ENCODE results near the gene ACP3. TPM values are rescaled to one million over a fixed set of nuclear protein-coding genes. Genes with fewer than 3 reads are reported as not detected.
"Not testable (repeated sequence)": the region's sequence is repeated elsewhere in the genome, so short reads cannot be mapped to it uniquely, and the experiment has no call there.

ACP3 gene
- total RNA-seq, 2 experiments from 2014 or later: not detected

DNA sequence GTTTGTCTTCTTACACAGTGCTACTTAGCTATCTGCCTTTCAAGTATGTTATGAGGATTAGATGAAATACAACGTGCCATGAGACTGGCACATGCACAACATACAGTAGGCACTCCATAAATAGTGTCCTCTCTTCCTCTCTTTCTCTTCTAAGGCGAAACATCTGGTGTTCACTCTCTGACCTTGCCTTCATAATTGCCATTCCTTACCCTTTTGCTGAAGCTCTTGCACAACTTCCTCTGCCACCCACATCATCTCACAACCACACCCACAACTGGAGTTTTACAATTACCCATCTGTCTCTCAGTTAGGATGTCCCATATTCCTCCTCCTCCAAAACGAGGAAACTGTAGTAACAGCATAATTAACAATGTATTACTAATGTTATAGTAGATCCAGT, 26.4 kb upstream of the ACP3 start:
- H3K27ac Mint-ChIP-seq: no peak overlapping the region

GRCh38 chr3:132292042-132292441, 25.2 kb upstream of the ACP3 start:
- Mint-ChIP-seq H3K36me3 (no peaks in the 10 kb centered on the region), H3K4me3 (no peak overlapping the region), H3K9me3 (peaks cover 3% of the 10 kb centered on the region), H3K27ac (no peak overlapping the region), H3K27me3 (peaks cover 7% of the 10 kb centered on the region), H3K4me1 (ENCODE audit: low read depth) (no peaks in the 10 kb centered on the region)
- POLR2A ChIA-PET: no interaction called here
- intact Hi-C loops (cut with micrococcal nuclease): no loop called here
- DNase-seq: no peak
- CTCF ChIA-PET: no interaction called here

More for the DNA sequence above, 26.4 kb upstream of the ACP3 start:
- Mint-ChIP-seq H3K4me1 (ENCODE audit: low read depth) (no peaks in the 10 kb centered on the region), H3K9me3 (no peaks in the 10 kb centered on the region), H3K27me3 (peaks cover 7% of the 10 kb centered on the region), H3K36me3 (no peaks in the 10 kb centered on the region), H3K4me3 (no peak overlapping the region)
- ChIA-PET POLR2A (no interaction called here), CTCF (no interaction called here)
- no peak for DNase-seq
- intact Hi-C loops (cut with micrococcal nuclease): no loop called here

DNA sequence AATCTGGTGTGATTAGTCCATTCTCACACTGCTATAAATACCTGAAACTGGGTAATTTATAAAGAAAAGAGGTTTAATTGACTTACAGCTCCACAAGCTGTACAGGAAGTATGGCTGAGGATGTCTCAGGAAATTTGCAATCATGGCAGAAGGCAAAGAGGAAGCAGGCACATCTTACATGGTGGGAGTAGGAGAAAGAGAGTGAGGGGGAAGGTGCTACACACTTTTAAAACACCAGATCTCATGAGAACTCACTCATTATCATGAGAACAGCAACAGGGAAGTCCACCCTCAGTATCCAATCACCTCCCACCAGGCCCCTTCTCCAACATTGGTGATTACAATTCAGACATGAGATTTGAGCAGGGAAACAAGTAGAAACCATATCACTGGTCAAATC, 24.0 kb upstream of the ACP3 start:
- ChIA-PET CTCF (no interaction called here), POLR2A (no interaction called here)
- no peaks in the 10 kb centered on the region for H3K36me3 Mint-ChIP-seq
- H3K4me1 Mint-ChIP-seq (ENCODE audit: low read depth): no peaks in the 10 kb centered on the region
- intact Hi-C loops (cut with micrococcal nuclease): no loop called here
- peaks cover 3% of the 10 kb centered on the region for H3K9me3 Mint-ChIP-seq
- no peak overlapping the region for H3K4me3 Mint-ChIP-seq
- H3K27ac Mint-ChIP-seq: no peak overlapping the region
- H3K27me3 Mint-ChIP-seq: peaks cover 1% of the 10 kb centered on the region
- DNase-seq: no peak

DNA sequence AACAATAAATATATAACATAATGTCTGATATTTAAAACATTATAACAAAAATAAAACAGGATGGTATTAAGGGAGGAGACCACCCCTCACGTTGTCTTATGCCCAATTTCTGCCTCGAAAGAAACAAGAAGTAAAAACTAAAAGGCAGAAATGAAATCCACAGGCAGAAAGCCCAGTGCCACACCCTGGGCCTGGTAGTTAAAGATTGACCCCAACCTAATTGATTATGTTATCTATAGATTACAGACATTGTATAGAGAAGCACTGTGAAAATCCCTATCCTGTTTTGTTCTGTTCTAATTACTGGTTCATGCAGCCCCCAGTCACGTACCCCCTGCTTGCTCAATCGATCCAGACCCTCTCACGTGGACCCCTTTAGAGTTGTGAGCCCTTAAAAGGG, 22.3 kb upstream of the ACP3 start:
- H3K27ac Mint-ChIP-seq: no peak overlapping the region
- CTCF ChIA-PET: no interaction called here
- no peak overlapping the region for H3K4me3 Mint-ChIP-seq
- DNase-seq: no peak
- no peaks in the 10 kb centered on the region for H3K4me1 Mint-ChIP-seq (ENCODE audit: low read depth)
- H3K36me3 Mint-ChIP-seq: no peaks in the 10 kb centered on the region
- POLR2A ChIA-PET: no interaction called here
- H3K27me3 Mint-ChIP-seq: no peaks in the 10 kb centered on the region
- peaks cover 3% of the 10 kb centered on the region for H3K9me3 Mint-ChIP-seq
- intact Hi-C loops (cut with micrococcal nuclease): no loop called here

DNA sequence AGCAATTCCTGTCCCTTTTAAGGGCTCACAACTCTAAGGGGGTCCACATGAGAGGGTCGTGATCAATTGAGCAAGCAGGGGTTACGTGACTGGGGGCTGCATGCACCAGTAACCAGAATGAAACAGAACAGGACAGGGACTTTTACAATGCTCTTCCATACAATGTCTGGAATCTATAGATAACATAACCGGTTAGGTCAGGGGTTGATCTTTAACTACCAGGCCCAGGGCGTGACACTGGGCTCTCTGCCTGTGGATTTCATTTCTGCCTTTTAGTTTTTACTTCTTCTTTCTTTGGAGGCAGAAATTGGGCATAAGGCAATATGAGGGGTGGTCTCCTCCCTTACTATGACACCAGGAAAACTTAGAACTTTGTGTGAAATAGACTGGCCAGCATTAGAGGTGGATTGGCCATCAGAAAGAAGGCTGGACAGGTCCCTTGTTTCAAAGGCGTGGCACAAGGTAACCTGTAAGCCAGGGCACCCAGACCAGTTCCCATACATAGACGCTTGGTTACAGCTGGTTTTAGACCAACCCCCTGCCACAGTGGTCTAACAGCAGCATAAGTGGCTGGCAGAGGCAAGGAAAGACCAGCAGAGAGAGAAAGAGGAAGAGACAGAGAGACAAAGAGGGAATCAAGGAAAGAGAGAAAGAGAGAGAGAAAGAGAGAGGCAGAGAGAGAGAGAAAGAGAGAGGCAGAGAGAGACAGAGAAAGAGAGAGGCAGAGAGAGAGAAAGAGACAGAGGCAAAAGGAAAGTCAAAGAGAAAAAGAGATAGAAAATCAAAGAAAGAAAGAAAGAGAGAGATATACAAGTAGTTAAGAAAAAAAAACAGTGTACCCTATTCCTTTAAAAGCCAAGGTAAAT, 13.6 kb upstream of the ACP3 start:
- CTCF ChIA-PET; DNase-seq; H3K9me3 Mint-ChIP-seq; POLR2A ChIA-PET; intact Hi-C loops (cut with micrococcal nuclease); H3K4me1 Mint-ChIP-seq (ENCODE audit: low read depth); H3K4me3 Mint-ChIP-seq; H3K36me3 Mint-ChIP-seq; H3K27me3 Mint-ChIP-seq; H3K27ac Mint-ChIP-seq: not testable (repeated sequence)

- H3K4me1 Mint-ChIP-seq (ENCODE audit: low read depth); H3K4me3 Mint-ChIP-seq; intact Hi-C loops (cut with micrococcal nuclease); H3K9me3 Mint-ChIP-seq; CTCF ChIA-PET; DNase-seq; H3K27me3 Mint-ChIP-seq; H3K27ac Mint-ChIP-seq; POLR2A ChIA-PET; H3K36me3 Mint-ChIP-seq: not testable (repeated sequence)
Measured at GRCh38 chr3:132304351-132304750, 12.9 kb upstream of the ACP3 start.

- CTCF ChIA-PET; H3K27me3 Mint-ChIP-seq; H3K36me3 Mint-ChIP-seq; DNase-seq; POLR2A ChIA-PET; H3K4me3 Mint-ChIP-seq; H3K4me1 Mint-ChIP-seq (ENCODE audit: low read depth); H3K9me3 Mint-ChIP-seq; H3K27ac Mint-ChIP-seq; intact Hi-C loops (cut with micrococcal nuclease): not testable (repeated sequence)
Measured at GRCh38 chr3:132310057-132310456, 7.2 kb upstream of the ACP3 start.

DNA sequence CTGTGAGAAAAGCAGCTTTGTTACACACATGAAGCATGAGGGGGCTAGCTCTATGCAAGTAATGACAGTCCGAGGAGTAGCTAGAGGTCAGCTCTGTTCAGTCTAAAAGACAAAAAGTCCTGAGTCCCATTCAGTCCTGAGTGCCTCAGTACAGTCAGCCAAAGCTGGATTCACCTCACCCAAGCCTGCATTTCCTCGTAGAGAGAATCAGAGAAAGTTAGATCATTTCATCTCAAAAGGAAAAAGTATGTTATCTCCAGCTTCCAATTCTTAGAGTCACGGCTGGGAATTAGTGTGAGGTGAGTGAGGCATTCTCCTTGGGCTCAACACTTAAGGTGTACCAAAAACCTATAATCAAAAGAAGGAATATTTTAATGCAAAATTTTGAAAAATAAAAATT, 5.9 kb upstream of the ACP3 start:
- no peak for DNase-seq
- ChIA-PET POLR2A (no interaction called here), CTCF (no interaction called here)
- Mint-ChIP-seq H3K4me1 (ENCODE audit: low read depth) (no peaks in the 10 kb centered on the region), H3K27ac (no peak overlapping the region), H3K9me3 (no peaks in the 10 kb centered on the region), H3K36me3 (no peaks in the 10 kb centered on the region), H3K4me3 (no peak overlapping the region), H3K27me3 (peaks cover 5% of the 10 kb centered on the region)
- intact Hi-C loops (cut with micrococcal nuclease): no loop called here

- Mint-ChIP-seq H3K9me3 (no peaks in the 10 kb centered on the region), H3K27me3 (peaks cover 5% of the 10 kb centered on the region), H3K4me3 (no peak overlapping the region), H3K4me1 (ENCODE audit: low read depth) (no peaks in the 10 kb centered on the region), H3K36me3 (no peaks in the 10 kb centered on the region), H3K27ac (no peak overlapping the region)
- POLR2A ChIA-PET: no interaction called here
- no peak for DNase-seq
- intact Hi-C loops (cut with micrococcal nuclease): no loop called here
- CTCF ChIA-PET: no interaction called here
Measured at GRCh38 chr3:132311841-132312240, 5.4 kb upstream of the ACP3 start.

GRCh38 chr3:132315851-132316250, 1.4 kb upstream of the ACP3 start:
- no peak overlapping the region for H3K27ac Mint-ChIP-seq
- ChIA-PET POLR2A (no interaction called here), CTCF (interaction anchor here (0.6 kb wide), 1 partner anchor 28 kb away, joined by 4 read pairs; no protein-coding TSS in a partner anchor)
- H3K4me3 Mint-ChIP-seq: no peak overlapping the region
- H3K27me3 Mint-ChIP-seq: peaks cover 7% of the 10 kb centered on the region
- intact Hi-C loops (cut with micrococcal nuclease): no loop called here
- H3K36me3 Mint-ChIP-seq: no peaks in the 10 kb centered on the region
- no peak for DNase-seq
- no peaks in the 10 kb centered on the region for H3K9me3 Mint-ChIP-seq
- no peaks in the 10 kb centered on the region for H3K4me1 Mint-ChIP-seq (ENCODE audit: low read depth)

DNA sequence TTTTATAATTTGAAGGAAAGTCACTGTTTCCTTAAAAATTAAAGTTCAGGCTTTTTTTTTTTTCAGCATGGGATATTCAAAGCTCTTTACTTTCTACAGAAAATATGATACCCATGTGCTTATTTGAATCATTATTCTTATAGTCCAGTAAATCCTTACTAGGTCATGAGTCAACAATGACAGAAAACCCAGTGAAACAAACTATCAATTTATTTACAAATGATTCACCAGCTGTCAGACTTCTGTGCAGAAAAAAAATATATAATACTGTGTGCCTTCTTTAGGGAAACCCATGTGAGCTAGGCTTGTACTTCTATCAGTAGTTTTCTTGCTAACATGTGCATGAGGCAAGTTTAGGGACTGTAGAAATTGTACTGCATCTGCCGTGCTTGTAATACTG, 1.2 kb downstream of the ACP3 start:
- Mint-ChIP-seq H3K27me3 (peaks cover 7% of the 10 kb centered on the region), H3K9me3 (no peaks in the 10 kb centered on the region), H3K27ac (no peak overlapping the region), H3K4me3 (no peak overlapping the region), H3K36me3 (no peaks in the 10 kb centered on the region), H3K4me1 (ENCODE audit: low read depth) (no peaks in the 10 kb centered on the region)
- POLR2A ChIA-PET: no interaction called here
- CTCF ChIA-PET: interaction anchor here (0.6 kb wide), 1 partner anchor 738 kb away, joined by 3 read pairs; no protein-coding TSS in a partner anchor
- intact Hi-C loops (cut with micrococcal nuclease): no loop called here
- no peak for DNase-seq

DNA sequence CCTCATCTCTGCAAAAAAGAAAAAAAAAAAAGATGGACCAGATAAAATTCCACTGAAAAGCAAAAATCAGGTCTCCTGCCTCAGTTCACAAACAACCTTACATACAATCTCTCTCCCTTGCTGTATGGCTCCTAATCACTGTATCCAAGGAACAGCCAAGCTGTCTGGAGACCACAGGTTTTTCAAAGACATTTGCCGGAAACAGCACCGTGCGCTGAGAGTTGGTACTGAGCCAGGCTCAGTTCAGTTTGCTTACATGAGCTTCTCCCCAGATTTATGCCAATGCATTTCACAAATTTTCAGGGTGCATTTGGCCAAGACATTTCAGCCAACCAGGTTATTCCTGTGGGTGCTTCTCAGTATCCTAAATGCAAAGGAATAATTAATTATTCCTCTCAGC, 4.1 kb downstream of the ACP3 start:
- no peak overlapping the region for H3K27ac Mint-ChIP-seq
- no peaks in the 10 kb centered on the region for H3K36me3 Mint-ChIP-seq
- no peaks in the 10 kb centered on the region for H3K9me3 Mint-ChIP-seq
- H3K27me3 Mint-ChIP-seq: peaks cover 2% of the 10 kb centered on the region
- intact Hi-C loops (cut with micrococcal nuclease): no loop called here
- CTCF ChIA-PET: no interaction called here
- POLR2A ChIA-PET: no interaction called here
- H3K4me1 Mint-ChIP-seq (ENCODE audit: low read depth): no peaks in the 10 kb centered on the region
- H3K4me3 Mint-ChIP-seq: no peak overlapping the region
- DNase-seq: no peak

DNA sequence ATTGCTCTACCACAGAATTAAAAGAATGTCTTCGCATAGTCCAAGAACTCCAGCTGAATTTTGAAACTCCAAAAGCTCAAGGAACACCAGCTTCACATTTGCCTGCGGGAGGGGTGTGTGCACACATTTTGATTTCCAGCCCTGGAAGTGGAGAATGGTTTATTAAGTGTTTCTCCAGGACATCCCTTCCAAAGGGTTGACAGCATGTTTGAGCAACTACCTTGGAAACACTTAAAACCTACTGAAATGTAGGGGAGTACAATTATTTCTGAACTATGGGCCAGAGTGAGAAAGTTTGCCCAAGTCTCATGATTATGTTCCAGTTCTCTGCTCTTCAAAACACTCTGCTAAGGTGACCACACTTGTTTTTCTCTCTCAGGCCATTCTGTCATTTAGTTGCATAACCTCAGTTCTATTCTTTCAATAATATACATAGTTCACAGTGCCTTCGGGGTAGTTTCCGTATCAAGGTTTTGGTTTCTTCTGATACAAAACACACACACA, 7.9 kb downstream of the ACP3 start:
- Mint-ChIP-seq H3K36me3 (no peaks in the 10 kb centered on the region), H3K27me3 (peaks cover 3% of the 10 kb centered on the region), H3K9me3 (no peaks in the 10 kb centered on the region), H3K4me1 (ENCODE audit: low read depth) (no peaks in the 10 kb centered on the region), H3K27ac (no peak overlapping the region), H3K4me3 (no peak overlapping the region)
- ChIA-PET CTCF (interaction anchor here (0.6 kb wide), 1 partner anchor 19 kb away, joined by 3 read pairs; no protein-coding TSS in a partner anchor), POLR2A (no interaction called here)
- DNase-seq: no peak
- intact Hi-C loops (cut with micrococcal nuclease): no loop called here
